Measurements from ENCODE around the gene MIF.

GRCh38 chr22:23850136-23850611 is 44.0 kb upstream of the MIF start:
- no peak for TF ChIP-seq CTCF (IDR thresholded peaks at IDR 0.05)
- TF ChIP-seq EP300 (IDR thresholded peaks at IDR 0.05) = no peak
